Keratinocyte (primary cell): ENCODE data around the gene WT1.

Source experiments
- CTCF ChIP-seq, 3 experiments: IDR thresholded peaks in 1 of 3; conservative IDR thresholded peaks in 1 of 3; optimal IDR thresholded peaks in 1 of 3; 2 replicates in 2 of 3; 3 replicates in 1 of 3; pipeline versions ENCODE3 to v1.5.1; 2011; ENCODE audit warnings: low read length in 3 of 3, mild to moderate bottlenecking in 3 of 3, moderate library complexity in 2 of 3, control low read depth in 1 of 3, inconsistent platforms in 1 of 3; ENCODE audit not compliant: insufficient read depth in 2 of 3; ENCODE audit errors: extremely low read depth in 1 of 3
- EZH2 ChIP-seq: IDR thresholded peaks from one replicate; pipeline ENCODE4 v1.6.1; 2012; ENCODE audit warnings: inconsistent platforms, mild to moderate bottlenecking, low read length, moderate library complexity

GRCh38 chr11:32387411-32387810 is 47.9 kb downstream of the WT1 start:
- TF ChIP-seq EZH2 (no peak), CTCF (optimal IDR thresholded peaks at IDR 0.05 in 1 of 3, IDR thresholded peaks at IDR 0.05 in 1 of 3, conservative IDR thresholded peaks at IDR 0.05 in 1 of 3; ENCODE audit: extremely low read depth in 1 of 3, insufficient read depth in 2 of 3, low read length in 3 of 3) (no peak)
